ENCODE measurements around the gene FUT2. TPM values are rescaled to one million over a fixed set of nuclear protein-coding genes. Genes with fewer than 3 reads are reported as not detected.
A peak's percentile ranks its signal among the peaks of the same experiment; 100 is the strongest.

Gene FUT2
- total RNA-seq, 2 experiments from 2014 or later: not detected

- Histone ChIP-seq H3K36me3 (ENCODE audit: insufficient read depth, low read length) (no peaks in the 10 kb centered on the region), H3K27me3 (ENCODE audit: control insufficient read depth in 1 of 2, insufficient read depth in 2 of 2, low read length in 2 of 2) (peaks cover under 1 to 12% of the 10 kb centered on the region in 2 experiments), H3K4me3 (ENCODE audit: low read length) (peak within 1 kb of the TSS; percentile 20), H3K4me1 (ENCODE audit: insufficient read depth, low read length) (peaks cover 34% of the 10 kb centered on the region), H3K9me3 (ENCODE audit: control insufficient read depth in 1 of 2, insufficient read depth in 1 of 2, low read length in 2 of 2) (peaks cover 0 to 7% of the 10 kb centered on the region in 2 experiments), H3K27ac (ENCODE audit: low read depth in 1 of 2, low read length in 2 of 2) (no peak within 1 kb of the TSS)
- CTCF ChIA-PET: no interaction called here
- H3K4me3 Mint-ChIP-seq: peak within 1 kb of the TSS; percentile 58
- no peak within 1 kb of the TSS for H3K27ac Mint-ChIP-seq
- TF ChIP-seq CTCF (IDR thresholded peaks at IDR 0.05): no peak
- H3K9me3 Mint-ChIP-seq: no peaks in the 10 kb centered on the region
- DNase-seq (peak in 2 of 14 experiments; percentile 18 to 45), ATAC-seq (ENCODE audit: poor library complexity) (no peak)
- peaks cover 5% of the 10 kb centered on the region for H3K27me3 Mint-ChIP-seq
- POLR2A ChIA-PET: interaction anchor here (1.3 to 2.2 kb wide), 6 partner anchors 11 to 253 kb away, joined by 3 to 25 read pairs (median 11); partner anchors contain the start of genes CA11, FUT1, GYS1 and RUVBL2
- intact Hi-C loops (cut with DNase I, micrococcal nuclease): no loop called here
- H3K4me1 Mint-ChIP-seq (ENCODE audit: low read depth): peaks cover 25% of the 10 kb centered on the region
- no peaks in the 10 kb centered on the region for H3K36me3 Mint-ChIP-seq (ENCODE audit: low read depth)
Observed at GRCh38 chr19:48740164-48740972, 44.6 kb downstream of the FUT2 start, which contains the start of gene RASIP1. Gene RASIP1, minus strand, starts transcription at chr19:48740610. Its CDS starts 328 bp downstream, at chr19:48740282.

DNA sequence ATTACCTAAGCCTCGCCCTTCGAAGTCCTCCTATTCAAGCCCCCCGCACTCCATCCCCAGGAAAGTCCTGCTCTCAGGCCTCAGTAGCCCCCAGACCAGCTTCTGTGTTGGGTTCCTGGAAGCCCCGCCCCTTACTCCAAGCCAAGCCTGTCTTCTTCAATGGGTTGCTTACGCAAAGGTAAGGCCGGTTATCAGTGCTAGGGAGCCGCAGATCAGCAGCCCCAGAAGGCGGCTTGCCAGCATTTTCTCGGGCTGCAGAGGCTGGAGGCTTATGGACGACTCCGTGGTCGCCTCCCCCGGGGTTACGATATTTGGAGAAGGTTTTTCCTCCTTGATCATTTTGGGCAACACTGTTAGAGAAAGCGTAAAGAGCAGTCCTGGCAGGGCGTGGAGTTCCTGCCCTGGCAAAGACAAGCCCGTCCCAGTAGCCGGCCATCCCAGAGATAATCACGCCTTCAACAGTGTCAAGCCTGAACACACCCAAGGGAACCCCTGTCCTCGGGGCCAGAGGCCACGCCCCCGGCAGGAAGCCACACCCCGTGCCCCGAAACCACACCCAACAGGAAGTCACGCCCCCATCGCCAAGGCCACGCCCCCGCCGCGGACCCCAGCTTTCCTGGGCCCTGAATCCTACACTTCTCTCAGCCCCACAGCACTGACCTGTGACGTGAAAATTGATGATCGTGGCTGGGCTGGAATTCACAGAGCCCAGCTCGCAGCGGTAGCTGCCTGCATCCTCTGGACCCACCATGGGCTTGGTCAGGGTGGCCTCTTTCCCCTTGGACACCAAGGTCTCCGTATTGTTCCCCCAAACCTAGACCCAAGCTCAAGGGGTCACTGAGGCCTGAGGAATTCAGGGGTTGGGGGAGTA lies 45.6 kb downstream of the FUT2 start:
- peaks cover 28% of the 10 kb centered on the region for H3K4me1 Mint-ChIP-seq (ENCODE audit: low read depth)
- POLR2A ChIA-PET: interaction anchor here (0.7 kb wide), 1 partner anchor 57 kb away, joined by 3 read pairs; no protein-coding TSS in a partner anchor
- no peak for ATAC-seq (ENCODE audit: poor library complexity)
- H3K27me3 Mint-ChIP-seq: peaks cover 15% of the 10 kb centered on the region
- no peaks in the 10 kb centered on the region for H3K36me3 ChIP-seq (ENCODE audit: insufficient read depth, low read length)
- intact Hi-C loops (cut with DNase I, micrococcal nuclease): no loop called here
- peaks cover 0 to 10% of the 10 kb centered on the region in 2 experiments for H3K9me3 ChIP-seq (ENCODE audit: control insufficient read depth in 1 of 2, insufficient read depth in 1 of 2, low read length in 2 of 2)
- H3K9me3 Mint-ChIP-seq: no peaks in the 10 kb centered on the region
- no peak overlapping the region for H3K27ac Mint-ChIP-seq
- H3K4me3 Mint-ChIP-seq: peak overlapping the region; percentile 58
- TF ChIP-seq CTCF (IDR thresholded peaks at IDR 0.05): no peak
- no peak overlapping the region for H3K27ac ChIP-seq (ENCODE audit: low read depth in 1 of 2, low read length in 2 of 2)
- CTCF ChIA-PET: no interaction called here
- peaks cover 37% of the 10 kb centered on the region for H3K4me1 ChIP-seq (ENCODE audit: insufficient read depth, low read length)
- no peaks in the 10 kb centered on the region for H3K36me3 Mint-ChIP-seq (ENCODE audit: low read depth)
- H3K27me3 ChIP-seq (ENCODE audit: control insufficient read depth in 1 of 2, insufficient read depth in 2 of 2, low read length in 2 of 2): peaks cover 11 to 21% of the 10 kb centered on the region in 2 experiments
- DNase-seq: peak in 6 of 14 experiments; percentile 23 to 65 (median 30)
- H3K4me3 ChIP-seq (ENCODE audit: low read length): no peak overlapping the region

DNA sequence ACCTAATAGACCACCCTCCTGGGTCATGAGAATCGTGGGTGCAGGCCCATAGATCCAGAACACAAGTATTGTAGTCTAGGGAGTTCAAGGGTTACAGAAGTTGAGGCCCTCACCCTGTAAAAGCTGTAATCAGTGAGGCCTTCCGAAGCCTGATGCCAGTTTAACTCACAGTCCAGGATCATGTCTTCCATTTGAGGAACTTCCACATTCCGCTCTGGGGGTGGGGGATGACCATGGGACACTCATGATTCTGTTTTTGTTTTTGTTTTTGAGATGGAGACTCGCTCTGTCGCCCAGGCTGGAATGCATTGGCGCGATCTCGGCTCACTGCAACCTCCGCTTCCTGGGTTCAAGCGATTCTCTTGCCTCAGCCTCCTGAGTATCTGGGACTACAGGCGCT lies 46.3 kb downstream of the FUT2 start:
- no peak for TF ChIP-seq CTCF (IDR thresholded peaks at IDR 0.05)
- ChIA-PET POLR2A (interaction anchor here (0.7 kb wide), 1 partner anchor 57 kb away, joined by 3 read pairs; no protein-coding TSS in a partner anchor), CTCF (no interaction called here)
- Histone ChIP-seq H3K9me3 (ENCODE audit: control insufficient read depth in 1 of 2, insufficient read depth in 1 of 2, low read length in 2 of 2) (peaks cover 0 to 10% of the 10 kb centered on the region in 2 experiments), H3K4me3 (ENCODE audit: low read length) (no peak overlapping the region), H3K4me1 (ENCODE audit: insufficient read depth, low read length) (peaks cover 43% of the 10 kb centered on the region), H3K36me3 (ENCODE audit: insufficient read depth, low read length) (no peaks in the 10 kb centered on the region), H3K27me3 (ENCODE audit: control insufficient read depth in 1 of 2, insufficient read depth in 2 of 2, low read length in 2 of 2) (peaks cover 12 to 25% of the 10 kb centered on the region in 2 experiments), H3K27ac (ENCODE audit: low read depth in 1 of 2, low read length in 2 of 2) (no peak overlapping the region)
- DNase-seq (no peak), ATAC-seq (ENCODE audit: poor library complexity) (no peak)
- no peaks in the 10 kb centered on the region for H3K36me3 Mint-ChIP-seq (ENCODE audit: low read depth)
- H3K4me1 Mint-ChIP-seq (ENCODE audit: low read depth): peaks cover 29% of the 10 kb centered on the region
- no peaks in the 10 kb centered on the region for H3K9me3 Mint-ChIP-seq
- H3K27ac Mint-ChIP-seq: no peak overlapping the region
- H3K4me3 Mint-ChIP-seq: no peak overlapping the region
- intact Hi-C loops (cut with DNase I, micrococcal nuclease): no loop called here
- H3K27me3 Mint-ChIP-seq: peaks cover 15% of the 10 kb centered on the region
